Measurements from ENCODE around the gene DENND6B.

DENND6B gene

GRCh38 chr22:50315289-50316113 lies 11.3 kb downstream of the DENND6B start:
- TF ChIP-seq CTCF (IDR thresholded peaks at IDR 0.05) = no peak

GRCh38 chr22:50314455-50315288 lies 12.1 kb downstream of the DENND6B start:
- no peak for TF ChIP-seq CTCF (IDR thresholded peaks at IDR 0.05)

- no peak for TF ChIP-seq CTCF (IDR thresholded peaks at IDR 0.05)
These were observed 12.7 kb downstream of the DENND6B start for GRCh38 chr22:50314081-50314454.

GRCh38 chr22:50313600-50313999 lies 13.2 kb downstream of the DENND6B start:
- no peak for TF ChIP-seq CTCF (IDR thresholded peaks at IDR 0.05)

- TF ChIP-seq CTCF (IDR thresholded peaks at IDR 0.05) = no peak
These were observed 13.8 kb downstream of the DENND6B start for GRCh38 chr22:50313021-50313420.

- no peak for TF ChIP-seq CTCF (IDR thresholded peaks at IDR 0.05)
These were observed 14.4 kb downstream of the DENND6B start for GRCh38 chr22:50312371-50312770.

GRCh38 chr22:50311606-50312351 lies 15.0 kb downstream of the DENND6B start:
- TF ChIP-seq CTCF (IDR thresholded peaks at IDR 0.05) = no peak

Measured in LNCAP (cell line).